SK-N-SH treated with all-trans-retinoic acid at 6 μM for 48 hours (cell line): Measurements from ENCODE around the gene RPL35.

Source experiments
- ESRRG ChIP-seq: fragments of 250-450 bp; sonication (Bioruptor Pico); IDR thresholded peaks from 2 replicates; pipeline ENCODE4 v1.6.1; 2021; ENCODE audit warnings: mild to moderate bottlenecking
- GLIS3 ChIP-seq: fragments of 250-450 bp; sonication (Bioruptor Pico); IDR thresholded peaks from 2 replicates; pipeline ENCODE4 v1.5.0; 2020; ENCODE audit warnings: mild to moderate bottlenecking, moderate library complexity
- ISL1 ChIP-seq: fragments of 250-450 bp; sonication (Bioruptor Pico); IDR thresholded peaks from 2 replicates; pipeline ENCODE4 v2.1.2; 2022; ENCODE audit warnings: mild to moderate bottlenecking, moderate library complexity
- PATZ1 ChIP-seq: fragments of 250-450 bp; sonication (Bioruptor Pico); IDR thresholded peaks from 2 replicates; pipeline ENCODE4 v1.8.0; 2020; ENCODE audit warnings: mild to moderate bottlenecking, moderate library complexity, borderline replicate concordance
- PPARA ChIP-seq: fragments of 250-450 bp; sonication (Bioruptor Pico); IDR thresholded peaks from 2 replicates; pipeline ENCODE4 v1.5.0; 2020; ENCODE audit warnings: mild to moderate bottlenecking, borderline replicate concordance
- RARB ChIP-seq: fragments of 250-450 bp; sonication (Bioruptor Pico); IDR thresholded peaks from 2 replicates; pipeline ENCODE4 v1.8.0; 2021; ENCODE audit warnings: mild to moderate bottlenecking, moderate library complexity
- ZC3H10 ChIP-seq: fragments of 250-450 bp; sonication (Bioruptor Pico); IDR thresholded peaks from 2 replicates; pipeline ENCODE4 v1.5.1; 2021; ENCODE audit warnings: mild to moderate bottlenecking, moderate library complexity
- ZFP30 ChIP-seq: fragments of 450-650 bp; formaldehyde crosslinking; IDR thresholded peaks from 2 replicates; pipeline ENCODE4 v1.5.0; 2022; ENCODE audit warnings: mild to moderate bottlenecking, moderate library complexity
- ZNF565 ChIP-seq: fragments of 450-650 bp; formaldehyde crosslinking; conservative IDR thresholded peaks from 2 replicates; pipeline ENCODE4 v1.5.0; 2020; ENCODE audit warnings: low read depth, mild to moderate bottlenecking, moderate library complexity
- TF ChIP-seq, protein P1 (sequence below): fragments of 250-450 bp; sonication (Bioruptor Pico); IDR thresholded peaks from 2 replicates; pipeline ENCODE4 v1.5.1; 2020; ENCODE audit warnings: low read depth, mild to moderate bottlenecking, moderate library complexity

GRCh38 chr9:124878021-124878420, 16.3 kb upstream of the RPL35 start:
- no peak for TF ChIP-seq ZC3H10 (CRISPR knock-in tag)
- TF ChIP-seq PATZ1 (CRISPR knock-in tag): no peak
- TF ChIP-seq RARB: no peak
- TF ChIP-seq, protein P1, sequence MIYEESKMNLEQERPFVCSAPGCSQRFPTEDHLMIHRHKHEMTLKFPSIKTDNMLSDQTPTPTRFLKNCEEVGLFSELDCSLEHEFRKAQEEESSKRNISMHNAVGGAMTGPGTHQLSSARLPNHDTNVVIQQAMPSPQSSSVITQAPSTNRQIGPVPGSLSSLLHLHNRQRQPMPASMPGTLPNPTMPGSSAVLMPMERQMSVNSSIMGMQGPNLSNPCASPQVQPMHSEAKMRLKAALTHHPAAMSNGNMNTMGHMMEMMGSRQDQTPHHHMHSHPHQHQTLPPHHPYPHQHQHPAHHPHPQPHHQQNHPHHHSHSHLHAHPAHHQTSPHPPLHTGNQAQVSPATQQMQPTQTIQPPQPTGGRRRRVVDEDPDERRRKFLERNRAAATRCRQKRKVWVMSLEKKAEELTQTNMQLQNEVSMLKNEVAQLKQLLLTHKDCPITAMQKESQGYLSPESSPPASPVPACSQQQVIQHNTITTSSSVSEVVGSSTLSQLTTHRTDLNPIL (CRISPR knock-in tag): no peak
- TF ChIP-seq PPARA (CRISPR knock-in tag): no peak
- TF ChIP-seq GLIS3 (CRISPR knock-in tag): no peak
- TF ChIP-seq ISL1 (CRISPR knock-in tag): no peak
- TF ChIP-seq ZFP30 (CRISPR knock-in tag): no peak
- TF ChIP-seq ESRRG (CRISPR knock-in tag): no peak
- no peak for TF ChIP-seq ZNF565
